GM23338 (cell line): ENCODE data around the gene PRKCH.

Source experiments
- CREB1 ChIP-seq: fragments of 250-450 bp; sonication (Bioruptor Pico); IDR thresholded peaks from 2 replicates; pipeline ENCODE4 v1.5.0; 2020; ENCODE audit warnings: low read depth, mild to moderate bottlenecking, moderate library complexity
- EZH2 ChIP-seq: fragments of 200-600 bp; sonication (generic); IDR thresholded peaks from one replicate; pipeline ENCODE4 v1.8.0; 2017; ENCODE audit warnings: antibody characterized with exemption, mild to moderate bottlenecking, low read depth; ENCODE audit not compliant: unreplicated experiment
- EZH2phosphoT487 ChIP-seq: fragments of 200-600 bp; sonication (generic); IDR thresholded peaks from one replicate; pipeline ENCODE4 v1.8.1; 2018; ENCODE audit warnings: antibody characterized with exemption; ENCODE audit not compliant: unreplicated experiment
- JUNB ChIP-seq: IDR thresholded peaks from one replicate; pipeline ENCODE4 v1.6.1; 2016; ENCODE audit warnings: antibody characterized with exemption; ENCODE audit not compliant: unreplicated experiment
- NANOG ChIP-seq: IDR thresholded peaks from 2 replicates; pipeline ENCODE4 v1.6.1; 2016; ENCODE audit warnings: antibody characterized with exemption, borderline replicate concordance
- POLR2AphosphoS5 ChIP-seq: IDR thresholded peaks from 2 replicates; pipeline ENCODE4 v1.6.1; 2016; ENCODE audit warnings: antibody characterized with exemption, low read depth
- STAT1 ChIP-seq: IDR thresholded peaks from one replicate; pipeline ENCODE4 v1.6.1; 2016; ENCODE audit warnings: antibody characterized with exemption; ENCODE audit not compliant: unreplicated experiment
- ZNF114 ChIP-seq: fragments of 250-450 bp; sonication (Bioruptor Pico); IDR thresholded peaks from 2 replicates; pipeline ENCODE4 v1.5.0; 2020; ENCODE audit warnings: mild to moderate bottlenecking, moderate library complexity
- ZNF331 ChIP-seq: fragments of 250-450 bp; sonication (Bioruptor Pico); IDR thresholded peaks from 2 replicates; pipeline ENCODE4 v1.5.0; 2020; ENCODE audit warnings: low read depth, mild to moderate bottlenecking, moderate library complexity
- TF ChIP-seq, protein P1 (sequence below), 2 experiments: fragments of 200-600 bp in 1 of 2; sonication (generic) in 1 of 2; conservative IDR thresholded peaks; 2 replicates each; pipeline versions ENCODE4 v1.5.1 to v1.6.1; 2016 to 2017; ENCODE audit warnings: antibody characterized with exemption in 2 of 2, low read depth in 2 of 2, mild to moderate bottlenecking in 2 of 2, moderate library complexity in 1 of 2
- TF ChIP-seq, protein P2 (sequence below): IDR thresholded peaks from one replicate; pipeline ENCODE4 v1.6.1; 2018; ENCODE audit warnings: antibody characterized with exemption; ENCODE audit not compliant: unreplicated experiment
- TF ChIP-seq, protein P3 (sequence below): IDR thresholded peaks from 2 replicates; pipeline ENCODE4 v1.6.1; 2016; ENCODE audit warnings: antibody characterized with exemption

DNA sequence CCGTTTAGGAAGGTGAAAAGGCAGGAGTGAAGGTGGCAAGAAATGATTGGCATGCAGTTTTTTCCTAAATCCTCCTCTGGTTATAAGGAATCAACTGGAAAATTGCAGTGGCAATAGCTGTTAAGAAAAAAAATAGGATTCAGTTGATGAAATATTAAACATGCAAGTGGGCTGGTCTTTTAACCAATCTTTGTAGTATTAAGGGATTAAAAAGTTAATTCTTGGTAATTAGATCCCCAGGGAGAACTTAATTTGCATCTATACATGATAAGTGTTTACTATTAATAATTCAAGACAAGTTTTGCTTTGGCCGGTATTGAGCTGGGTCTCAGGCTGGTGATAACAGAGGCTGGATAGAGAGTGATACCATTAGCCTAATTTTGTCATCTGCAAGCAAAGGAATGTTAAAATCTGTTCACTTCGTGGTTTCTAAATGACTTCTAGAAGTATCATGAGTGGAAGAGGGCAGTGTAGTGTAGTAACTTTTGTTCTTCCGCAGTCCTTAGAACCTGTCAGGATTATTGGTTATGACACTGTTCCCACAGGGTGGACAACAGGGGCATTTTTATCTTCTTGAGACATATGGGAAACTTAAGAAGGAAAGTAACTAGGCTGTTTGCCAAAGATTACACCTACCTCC lies 118.5 kb downstream of the PRKCH start:
- no peak for TF ChIP-seq POLR2AphosphoS5
- TF ChIP-seq EZH2phosphoT487, result no peak
- TF ChIP-seq, protein P1, sequence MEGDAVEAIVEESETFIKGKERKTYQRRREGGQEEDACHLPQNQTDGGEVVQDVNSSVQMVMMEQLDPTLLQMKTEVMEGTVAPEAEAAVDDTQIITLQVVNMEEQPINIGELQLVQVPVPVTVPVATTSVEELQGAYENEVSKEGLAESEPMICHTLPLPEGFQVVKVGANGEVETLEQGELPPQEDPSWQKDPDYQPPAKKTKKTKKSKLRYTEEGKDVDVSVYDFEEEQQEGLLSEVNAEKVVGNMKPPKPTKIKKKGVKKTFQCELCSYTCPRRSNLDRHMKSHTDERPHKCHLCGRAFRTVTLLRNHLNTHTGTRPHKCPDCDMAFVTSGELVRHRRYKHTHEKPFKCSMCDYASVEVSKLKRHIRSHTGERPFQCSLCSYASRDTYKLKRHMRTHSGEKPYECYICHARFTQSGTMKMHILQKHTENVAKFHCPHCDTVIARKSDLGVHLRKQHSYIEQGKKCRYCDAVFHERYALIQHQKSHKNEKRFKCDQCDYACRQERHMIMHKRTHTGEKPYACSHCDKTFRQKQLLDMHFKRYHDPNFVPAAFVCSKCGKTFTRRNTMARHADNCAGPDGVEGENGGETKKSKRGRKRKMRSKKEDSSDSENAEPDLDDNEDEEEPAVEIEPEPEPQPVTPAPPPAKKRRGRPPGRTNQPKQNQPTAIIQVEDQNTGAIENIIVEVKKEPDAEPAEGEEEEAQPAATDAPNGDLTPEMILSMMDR (conservative IDR thresholded peaks at IDR 0.05; ENCODE audit: low read depth in 2 of 2), result no peak
- no peak for TF ChIP-seq JUNB
- TF ChIP-seq, protein P2, sequence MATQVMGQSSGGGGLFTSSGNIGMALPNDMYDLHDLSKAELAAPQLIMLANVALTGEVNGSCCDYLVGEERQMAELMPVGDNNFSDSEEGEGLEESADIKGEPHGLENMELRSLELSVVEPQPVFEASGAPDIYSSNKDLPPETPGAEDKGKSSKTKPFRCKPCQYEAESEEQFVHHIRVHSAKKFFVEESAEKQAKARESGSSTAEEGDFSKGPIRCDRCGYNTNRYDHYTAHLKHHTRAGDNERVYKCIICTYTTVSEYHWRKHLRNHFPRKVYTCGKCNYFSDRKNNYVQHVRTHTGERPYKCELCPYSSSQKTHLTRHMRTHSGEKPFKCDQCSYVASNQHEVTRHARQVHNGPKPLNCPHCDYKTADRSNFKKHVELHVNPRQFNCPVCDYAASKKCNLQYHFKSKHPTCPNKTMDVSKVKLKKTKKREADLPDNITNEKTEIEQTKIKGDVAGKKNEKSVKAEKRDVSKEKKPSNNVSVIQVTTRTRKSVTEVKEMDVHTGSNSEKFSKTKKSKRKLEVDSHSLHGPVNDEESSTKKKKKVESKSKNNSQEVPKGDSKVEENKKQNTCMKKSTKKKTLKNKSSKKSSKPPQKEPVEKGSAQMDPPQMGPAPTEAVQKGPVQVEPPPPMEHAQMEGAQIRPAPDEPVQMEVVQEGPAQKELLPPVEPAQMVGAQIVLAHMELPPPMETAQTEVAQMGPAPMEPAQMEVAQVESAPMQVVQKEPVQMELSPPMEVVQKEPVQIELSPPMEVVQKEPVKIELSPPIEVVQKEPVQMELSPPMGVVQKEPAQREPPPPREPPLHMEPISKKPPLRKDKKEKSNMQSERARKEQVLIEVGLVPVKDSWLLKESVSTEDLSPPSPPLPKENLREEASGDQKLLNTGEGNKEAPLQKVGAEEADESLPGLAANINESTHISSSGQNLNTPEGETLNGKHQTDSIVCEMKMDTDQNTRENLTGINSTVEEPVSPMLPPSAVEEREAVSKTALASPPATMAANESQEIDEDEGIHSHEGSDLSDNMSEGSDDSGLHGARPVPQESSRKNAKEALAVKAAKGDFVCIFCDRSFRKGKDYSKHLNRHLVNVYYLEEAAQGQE, result no peak
- no peak for TF ChIP-seq EZH2
- no peak for TF ChIP-seq CREB1 (CRISPR knock-in tag)
- TF ChIP-seq, protein P3, sequence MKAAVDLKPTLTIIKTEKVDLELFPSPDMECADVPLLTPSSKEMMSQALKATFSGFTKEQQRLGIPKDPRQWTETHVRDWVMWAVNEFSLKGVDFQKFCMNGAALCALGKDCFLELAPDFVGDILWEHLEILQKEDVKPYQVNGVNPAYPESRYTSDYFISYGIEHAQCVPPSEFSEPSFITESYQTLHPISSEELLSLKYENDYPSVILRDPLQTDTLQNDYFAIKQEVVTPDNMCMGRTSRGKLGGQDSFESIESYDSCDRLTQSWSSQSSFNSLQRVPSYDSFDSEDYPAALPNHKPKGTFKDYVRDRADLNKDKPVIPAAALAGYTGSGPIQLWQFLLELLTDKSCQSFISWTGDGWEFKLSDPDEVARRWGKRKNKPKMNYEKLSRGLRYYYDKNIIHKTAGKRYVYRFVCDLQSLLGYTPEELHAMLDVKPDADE, result no peak
- no peak for TF ChIP-seq STAT1
- TF ChIP-seq ZNF331 (CRISPR knock-in tag), result no peak
- TF ChIP-seq ZNF114, result no peak
- TF ChIP-seq NANOG, result no peak
